ENCODE data around the gene TSSC4.

The TSSC4 gene

DNA sequence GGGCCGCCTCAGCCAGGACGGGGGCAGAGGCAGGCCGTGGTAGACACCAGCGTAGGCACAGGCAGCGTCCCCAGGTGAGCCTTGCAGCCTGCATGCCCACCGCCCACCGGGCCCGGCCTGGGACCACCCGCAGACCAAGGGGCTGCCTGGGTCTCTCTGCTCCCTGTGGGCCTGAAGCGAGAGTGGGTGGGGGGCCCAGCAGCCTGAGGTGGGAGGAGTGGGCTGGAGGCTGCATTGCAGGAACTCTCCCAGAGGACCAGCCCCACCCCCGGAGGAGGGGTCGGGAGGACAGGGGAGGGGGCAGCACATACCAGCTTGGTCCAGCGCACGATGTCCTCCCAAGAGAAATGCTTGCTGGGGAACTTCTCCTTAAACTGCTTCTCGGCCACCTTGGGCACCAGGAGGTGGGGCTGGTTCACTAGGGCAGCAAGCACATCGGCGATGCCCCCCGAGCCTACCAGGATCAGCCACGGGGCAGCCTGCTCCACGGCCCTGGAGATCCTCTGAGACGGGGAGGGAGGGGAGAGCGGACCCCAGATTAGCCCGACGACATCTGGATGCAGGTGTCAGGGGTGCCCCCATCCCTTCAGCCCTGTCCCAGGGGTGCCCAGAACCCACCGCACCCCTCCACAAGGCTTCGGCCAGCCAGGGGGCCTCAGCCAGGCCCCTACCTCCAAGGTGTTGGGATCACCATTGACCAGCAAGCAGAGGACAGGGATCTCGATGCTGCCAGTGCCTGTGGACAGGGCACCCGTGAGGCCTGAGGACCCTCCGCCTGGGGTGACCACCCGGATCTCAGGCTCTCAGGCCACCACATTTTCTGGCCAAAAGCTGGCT is 17.5 kb downstream of the TSSC4 start:
- no peak for DNase-seq (ENCODE audit: low read depth in 3 of 3)

DNA sequence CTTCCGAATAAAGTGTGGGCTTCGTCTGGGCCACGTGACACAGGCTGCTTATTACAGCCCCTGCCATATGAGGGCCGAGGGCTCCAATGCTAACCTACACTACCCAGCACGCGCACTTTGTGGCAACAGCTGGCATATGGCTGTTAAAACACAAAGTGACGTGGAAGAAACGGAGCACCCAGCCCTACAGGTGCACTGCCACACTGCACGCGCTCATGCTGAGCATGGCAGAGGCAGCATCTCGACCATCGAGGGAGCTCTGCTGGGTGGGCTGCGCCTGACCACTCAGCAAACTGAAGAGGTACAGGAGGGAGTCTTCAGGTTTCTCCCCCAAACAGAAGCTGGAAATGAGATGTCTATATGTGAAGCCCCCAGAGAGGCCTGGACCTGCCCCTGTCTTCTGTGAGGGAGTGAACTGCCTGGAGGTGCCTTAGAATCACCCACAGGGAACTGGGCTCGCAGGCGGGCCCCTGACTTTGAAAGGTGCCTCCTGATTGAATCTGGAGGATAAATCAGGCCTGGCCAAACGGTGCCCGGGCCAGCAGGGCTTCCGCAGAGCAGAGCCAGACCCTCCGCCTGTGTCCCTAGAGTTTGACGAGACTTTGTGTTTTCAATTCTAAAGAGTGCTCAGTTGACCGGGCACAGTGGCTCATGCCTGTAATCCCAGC is 18.3 kb downstream of the TSSC4 start:
- no peak for DNase-seq (ENCODE audit: low read depth in 3 of 3)

DNA sequence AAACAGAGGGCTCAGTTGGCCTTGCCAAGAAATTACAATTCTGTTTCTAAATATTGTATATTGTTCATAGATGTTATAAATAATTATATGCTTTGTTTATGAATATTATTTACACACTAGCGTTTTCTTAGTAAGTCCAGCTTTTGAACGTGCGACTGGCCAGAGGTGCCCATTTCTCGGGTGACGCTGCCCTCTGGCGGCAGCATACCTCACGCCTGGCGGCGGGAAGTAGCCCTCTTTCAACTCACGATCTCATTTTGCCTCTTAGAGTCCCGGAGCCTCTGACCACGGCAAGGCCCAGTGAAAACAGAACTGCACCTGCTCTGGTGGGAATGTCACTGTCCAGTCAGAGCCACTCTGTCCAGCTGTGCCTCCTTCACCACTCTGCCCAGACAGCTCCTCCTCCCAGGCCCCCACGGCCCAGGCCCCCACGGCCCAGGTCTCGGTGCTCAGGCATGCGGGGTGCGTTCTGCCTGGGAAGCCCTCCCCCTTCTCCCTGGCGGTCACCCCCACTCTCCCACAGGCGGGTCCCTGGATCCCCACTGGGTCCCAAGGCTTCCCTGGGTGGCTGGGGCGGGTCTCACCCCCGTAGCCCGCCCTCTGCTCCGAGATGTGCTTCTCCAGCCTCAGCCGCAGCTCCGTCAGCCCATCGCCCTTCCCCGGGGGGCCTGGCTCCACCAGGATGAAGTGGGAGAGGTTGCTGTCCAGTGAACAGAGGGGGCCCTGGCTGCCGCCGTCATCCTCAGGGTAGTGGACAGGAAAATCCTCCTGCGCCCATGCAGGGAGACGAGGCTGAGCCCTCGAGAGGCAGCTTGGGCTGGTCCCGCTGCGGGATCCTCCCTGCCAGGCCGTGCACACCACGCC is 19.3 kb downstream of the TSSC4 start:
- DNase-seq (ENCODE audit: low read depth in 3 of 3) = peak; percentile 32 to 57 (median 41)

DNA sequence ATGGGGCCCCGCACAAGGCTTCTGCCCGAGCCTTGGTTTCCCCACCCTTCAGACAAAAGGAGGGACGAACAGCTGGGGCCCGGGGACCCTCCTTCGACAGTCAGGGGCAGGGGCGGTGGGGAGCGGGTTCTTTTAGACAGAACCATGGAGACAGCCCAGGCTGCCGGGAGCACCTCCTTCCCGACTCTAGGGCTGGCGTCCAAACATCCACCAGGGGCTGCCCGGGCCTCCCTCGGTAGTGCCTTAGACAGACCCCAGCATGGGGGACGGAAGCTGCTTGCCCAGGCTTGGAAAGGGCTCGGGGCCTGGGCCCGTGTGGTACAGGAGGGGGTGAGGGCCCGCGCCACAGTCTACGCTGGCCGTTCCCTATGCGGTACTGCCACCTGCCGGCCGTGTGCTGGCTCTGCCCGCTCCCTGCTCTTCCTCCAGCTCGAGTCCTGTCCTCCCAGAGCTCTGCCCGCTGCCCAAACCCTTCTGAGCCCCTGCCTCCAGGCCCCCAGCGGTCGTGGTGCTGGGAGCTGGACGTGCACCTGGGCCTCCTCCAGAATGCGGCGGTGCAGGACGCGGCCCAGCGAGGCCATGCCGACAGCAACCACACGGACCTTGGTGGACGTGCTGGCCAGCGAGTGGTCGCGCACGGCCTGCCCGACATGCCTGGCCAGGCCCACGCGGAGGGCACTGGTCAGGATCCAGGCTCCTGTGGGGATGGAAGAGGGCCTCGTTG is 20.1 kb downstream of the TSSC4 start:
- peak in 2 of 3 donors; percentile 46 to 71 for DNase-seq (ENCODE audit: low read depth in 3 of 3)

DNA sequence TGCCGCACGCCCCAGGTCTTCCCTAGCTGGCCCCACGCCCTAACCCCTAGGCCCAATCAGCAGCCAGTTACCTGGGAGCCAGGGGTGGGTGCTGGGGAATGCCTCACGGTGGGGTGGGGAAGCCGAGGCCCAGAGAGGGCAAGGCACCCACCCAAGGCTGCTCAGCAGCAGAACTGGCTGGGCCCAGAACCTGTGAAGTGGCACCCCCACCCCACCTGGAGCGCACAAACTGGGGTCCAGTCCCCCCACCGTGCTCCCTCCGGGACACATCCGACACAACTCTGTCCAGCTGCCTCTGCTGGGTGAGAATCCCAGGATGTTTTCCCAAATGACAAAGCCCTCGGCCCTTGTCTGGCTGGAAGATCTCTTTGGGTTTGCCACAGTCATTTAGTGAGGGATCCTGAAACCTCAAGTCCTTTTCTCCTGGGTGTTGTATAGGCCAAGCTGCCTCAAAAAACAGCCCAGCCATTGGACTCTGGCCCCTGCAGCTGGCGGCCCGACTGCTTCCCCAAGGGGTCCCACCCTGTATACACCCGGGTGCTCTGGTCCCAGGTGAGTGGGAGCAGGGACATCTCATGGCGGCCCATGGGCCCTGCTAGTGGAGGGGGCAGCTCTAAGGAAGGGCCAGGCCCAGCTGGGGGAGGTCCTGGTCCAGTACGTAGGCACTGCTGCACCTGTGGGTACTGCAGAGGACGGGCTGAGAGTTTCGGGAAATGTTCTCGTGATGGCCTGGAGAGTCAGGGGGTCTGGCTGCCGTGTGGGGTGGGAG is 20.9 kb downstream of the TSSC4 start:
- no peak for DNase-seq (ENCODE audit: low read depth in 3 of 3)

DNA sequence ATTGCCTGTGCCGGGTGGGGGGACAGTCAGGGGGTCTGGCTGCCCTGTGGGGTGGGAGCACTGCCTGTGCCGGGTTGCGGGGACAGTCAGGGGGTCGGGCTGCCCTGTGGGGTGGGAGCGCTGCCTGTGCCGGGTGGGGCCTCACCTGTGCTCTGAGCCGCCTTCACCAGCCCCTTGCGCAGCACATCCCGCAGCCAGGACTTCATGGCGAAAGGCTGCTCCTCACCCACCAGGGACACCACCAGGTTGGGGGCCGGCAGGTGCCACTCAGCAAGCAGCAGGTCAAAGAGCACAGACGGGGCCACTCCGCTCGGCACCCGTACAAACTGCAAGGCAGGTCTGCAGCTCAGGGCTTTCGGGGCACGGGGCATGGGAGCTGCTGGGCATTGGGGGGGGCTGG is 21.4 kb downstream of the TSSC4 start:
- no peak for DNase-seq (ENCODE audit: low read depth in 3 of 3)

DNA sequence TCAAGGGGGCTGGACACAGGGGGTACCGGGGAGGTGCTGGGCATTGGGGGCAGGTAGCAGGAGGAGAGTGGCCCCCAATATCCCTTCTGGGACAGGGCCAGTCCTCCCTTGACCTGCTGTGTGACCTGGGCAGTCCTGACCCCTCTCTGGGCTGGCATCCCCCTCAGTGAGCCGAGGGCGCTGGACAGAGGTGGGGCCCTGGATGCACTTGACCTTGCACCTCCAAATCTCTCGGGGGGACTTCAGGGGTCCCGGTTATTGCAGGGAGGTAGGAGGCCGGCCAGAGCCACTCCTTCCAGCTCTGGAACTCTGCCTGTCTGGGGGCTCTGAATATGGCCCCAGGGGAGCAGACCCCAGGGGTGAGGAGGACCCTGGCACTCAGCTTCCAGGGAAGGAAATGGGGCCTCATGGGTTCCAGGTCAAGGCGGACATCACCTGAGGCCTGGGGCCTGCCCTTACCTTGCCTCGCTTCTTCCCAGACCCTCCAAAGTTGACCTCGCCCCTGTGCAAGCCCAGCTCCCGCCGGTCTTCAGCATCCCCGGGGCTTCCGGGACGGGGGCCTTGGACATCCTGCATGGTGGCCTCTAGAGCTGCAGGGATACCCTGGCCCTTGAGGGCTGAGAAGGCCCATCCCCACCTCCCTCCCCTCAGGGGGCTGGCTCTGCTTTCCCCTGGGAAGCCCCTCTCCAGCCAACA is 22.1 kb downstream of the TSSC4 start:
- DNase-seq (ENCODE audit: low read depth in 3 of 3) = no peak

DNA sequence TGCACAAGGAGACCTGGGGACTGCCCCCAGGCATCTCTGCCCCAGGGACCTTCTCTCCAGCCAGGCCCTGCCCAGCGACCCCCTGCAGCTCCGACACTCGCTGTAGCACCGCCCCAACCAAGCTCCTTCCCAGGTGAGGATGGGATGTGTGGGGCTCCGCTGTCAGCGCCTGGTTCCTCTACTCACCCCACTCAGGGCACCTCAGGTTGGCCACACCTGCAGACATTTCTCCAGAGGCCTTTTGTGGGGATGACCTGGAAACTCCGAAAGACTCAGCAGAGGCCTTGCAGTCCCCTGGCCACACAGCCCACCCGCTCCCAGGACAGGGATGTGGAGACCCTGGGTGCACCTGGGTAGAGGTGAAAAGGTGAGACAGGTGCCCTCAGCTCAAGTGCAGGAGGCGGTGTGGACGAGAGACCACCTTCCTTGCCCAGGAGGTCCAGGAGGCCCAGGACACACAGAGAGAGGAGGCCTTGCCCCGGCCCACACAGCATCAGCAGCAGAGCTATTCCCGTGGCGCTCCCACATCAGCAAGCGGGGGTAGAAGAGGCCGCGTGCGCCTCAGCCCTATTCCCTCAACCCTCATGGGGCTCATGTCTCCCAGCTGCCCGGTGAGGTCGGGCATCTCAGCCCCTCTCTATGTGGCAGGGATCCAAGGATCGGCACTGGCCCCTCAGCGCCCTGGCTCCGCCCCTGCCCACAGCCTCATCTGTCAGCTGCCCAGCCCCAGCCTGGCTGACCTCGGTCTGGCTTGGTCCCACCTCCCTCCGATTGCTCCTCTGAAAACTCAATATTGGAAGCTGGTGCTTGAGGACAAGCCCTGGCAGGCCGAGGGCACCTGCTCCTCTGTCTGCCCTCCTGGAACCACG is 22.8 kb downstream of the TSSC4 start:
- DNase-seq (ENCODE audit: low read depth in 3 of 3) = no peak

DNA sequence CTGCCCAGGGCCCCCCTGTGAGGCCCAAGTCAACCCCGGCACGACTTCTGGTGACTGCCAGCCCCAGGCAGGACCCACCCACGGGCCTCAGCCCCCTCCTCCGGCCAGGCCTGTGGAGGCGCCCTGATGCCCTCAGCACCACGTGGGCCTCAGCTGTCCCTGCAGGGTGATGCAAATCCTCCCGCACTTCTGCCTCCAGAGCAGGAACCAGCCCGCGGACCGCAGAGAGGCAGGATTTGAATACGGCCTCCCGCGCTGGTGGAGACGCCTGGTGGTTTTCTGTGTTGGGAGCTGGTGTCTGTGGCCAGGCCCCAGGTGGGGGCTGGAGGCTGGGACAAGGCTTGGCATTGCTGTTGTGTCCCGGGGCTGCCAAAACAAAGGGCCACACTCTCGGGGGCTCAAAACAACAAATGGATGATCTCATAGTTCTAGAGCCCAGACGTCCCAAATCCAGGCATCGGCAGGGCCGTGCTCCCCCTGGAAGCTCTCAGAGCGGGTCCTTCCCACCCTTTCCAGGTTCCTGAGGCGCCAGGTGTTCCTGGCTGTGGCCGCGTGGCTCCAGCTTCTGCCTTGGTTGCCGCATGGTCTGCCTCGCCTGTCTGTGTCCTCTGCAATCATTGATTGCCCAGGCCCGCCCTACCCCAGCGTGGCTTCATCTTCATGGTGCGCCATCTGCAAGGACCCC is 24.4 kb downstream of the TSSC4 start:
- DNase-seq (ENCODE audit: low read depth in 3 of 3) = no peak

DNA sequence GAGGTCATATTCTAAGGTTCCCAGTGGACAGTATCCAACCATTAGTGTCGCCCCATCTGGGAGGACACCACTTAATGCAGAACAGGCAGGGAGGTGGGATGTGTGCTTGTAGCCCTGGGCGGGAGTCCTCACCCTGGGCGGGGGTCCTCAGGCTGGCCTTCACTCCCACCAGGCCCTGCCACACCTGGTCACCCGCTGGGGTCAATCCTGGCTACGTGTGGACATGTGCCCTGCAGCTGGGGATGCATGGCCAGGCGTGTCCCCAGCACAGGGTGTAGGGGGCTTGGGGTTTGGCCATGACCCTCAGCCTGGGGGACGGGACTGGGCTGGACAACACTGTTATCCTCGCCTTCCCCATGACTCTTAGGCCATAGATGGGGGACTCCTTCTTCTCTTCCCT is 25.0 kb downstream of the TSSC4 start:
- no peak for DNase-seq (ENCODE audit: low read depth in 3 of 3)

DNA sequence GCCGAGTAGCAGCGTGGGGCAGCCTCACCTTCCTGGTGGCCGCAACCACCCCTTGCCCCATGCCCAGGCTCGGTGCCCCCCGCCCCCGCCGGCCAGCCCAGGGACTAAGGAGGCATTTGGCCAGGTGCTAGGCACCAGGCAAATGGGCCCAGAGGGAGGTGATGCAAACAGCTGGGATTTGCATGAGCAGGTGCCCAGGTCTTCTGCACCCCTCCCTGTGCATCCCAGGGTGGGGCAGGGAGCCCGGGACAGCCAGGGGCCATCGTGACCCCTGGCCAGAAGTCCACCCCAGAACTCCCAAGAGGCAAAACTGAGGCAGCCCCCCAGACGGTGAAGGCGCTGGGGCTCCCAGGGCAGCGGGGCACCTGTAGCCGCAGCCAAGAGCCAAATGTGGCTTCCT is 25.7 kb downstream of the TSSC4 start:
- DNase-seq (ENCODE audit: low read depth in 3 of 3) = no peak

DNA sequence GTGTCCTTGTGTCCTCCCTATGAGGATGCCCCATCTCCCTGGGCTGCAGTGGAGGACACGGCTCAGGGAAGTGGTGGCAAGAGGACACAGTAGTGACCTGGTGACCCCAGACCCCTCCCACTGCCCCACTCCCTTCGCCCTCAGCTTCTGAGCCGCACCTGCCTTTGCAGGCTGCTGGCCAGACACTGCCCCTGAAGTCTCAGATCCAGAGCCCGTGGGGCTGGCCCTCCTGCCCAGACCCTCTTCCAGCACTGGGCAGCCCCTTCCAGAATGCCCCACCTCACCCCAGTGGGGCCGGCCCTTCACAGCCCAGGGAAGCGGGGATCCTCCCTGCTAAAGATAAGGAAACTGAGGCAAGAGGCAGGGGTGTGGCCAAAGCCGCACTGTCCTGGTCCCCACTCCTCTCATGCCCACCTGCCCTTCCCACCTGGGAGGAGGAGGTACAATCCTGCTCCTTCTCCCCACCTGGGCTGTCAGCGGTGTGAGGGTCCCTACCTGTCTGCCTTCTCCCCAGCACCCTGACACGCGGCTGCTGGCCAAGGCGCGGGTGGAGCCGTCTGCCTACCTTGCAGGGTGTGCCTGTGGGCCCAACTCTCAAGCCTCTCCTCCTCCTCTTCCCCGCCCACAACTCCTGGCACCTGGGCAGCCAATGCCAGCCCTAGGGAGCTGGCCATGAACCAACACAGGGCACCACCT is 26.4 kb downstream of the TSSC4 start:
- DNase-seq (ENCODE audit: low read depth in 3 of 3) = no peak

DNA sequence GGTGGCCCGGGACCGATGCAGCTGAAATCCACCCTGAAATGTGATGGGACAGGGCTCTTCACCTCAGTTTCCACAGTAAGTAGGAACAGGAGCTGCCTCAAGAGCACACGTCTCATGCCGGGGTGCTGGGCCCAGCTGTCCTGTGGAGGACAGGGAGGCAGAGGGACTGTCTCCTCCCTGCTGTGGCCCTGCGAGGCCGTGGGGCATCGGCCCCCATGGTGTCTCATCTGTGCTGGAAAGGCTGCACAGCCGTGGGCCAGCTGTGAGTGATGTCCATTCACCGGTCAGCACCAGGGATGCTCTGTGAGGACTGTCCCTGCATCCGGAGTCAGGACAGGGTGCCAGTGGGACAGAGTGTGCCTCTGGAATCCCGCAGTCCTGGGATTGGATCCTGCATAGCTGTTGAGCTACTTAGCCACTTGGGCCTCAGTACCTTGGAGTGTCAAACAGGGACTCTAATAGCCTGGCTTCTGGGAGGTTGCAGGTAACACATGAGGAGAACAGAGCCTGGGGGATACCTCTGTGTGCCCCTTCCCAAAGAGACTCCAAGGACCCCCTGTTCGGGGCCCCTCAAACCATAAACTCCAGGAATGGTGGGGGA is 27.3 kb downstream of the TSSC4 start:
- DNase-seq (ENCODE audit: low read depth in 3 of 3) = no peak

DNA sequence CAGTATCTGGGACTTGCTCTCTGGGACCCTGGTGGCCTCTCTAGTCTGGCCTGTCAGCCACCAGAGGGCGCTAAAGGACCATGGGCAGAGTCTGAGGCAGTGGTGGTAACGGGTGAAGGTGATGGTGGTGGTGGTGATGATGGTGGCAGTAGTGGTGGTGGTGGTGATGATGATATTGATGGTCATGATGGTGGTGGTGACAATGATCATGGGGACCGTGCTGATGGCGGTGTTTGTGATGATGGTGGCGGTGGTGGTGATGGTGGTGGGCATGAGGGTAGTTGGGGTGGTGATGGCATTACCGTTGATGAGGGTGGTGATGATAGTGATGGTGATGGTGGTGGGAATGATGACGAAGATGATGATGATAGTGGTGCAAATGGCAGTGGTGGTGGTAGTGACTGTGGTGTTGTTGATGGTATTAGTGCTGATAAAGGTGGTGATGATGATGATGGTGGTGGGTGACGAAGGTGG is 27.8 kb downstream of the TSSC4 start:
- DNase-seq (ENCODE audit: low read depth in 3 of 3) = peak; percentile 72 to 86 (median 82)

DNA sequence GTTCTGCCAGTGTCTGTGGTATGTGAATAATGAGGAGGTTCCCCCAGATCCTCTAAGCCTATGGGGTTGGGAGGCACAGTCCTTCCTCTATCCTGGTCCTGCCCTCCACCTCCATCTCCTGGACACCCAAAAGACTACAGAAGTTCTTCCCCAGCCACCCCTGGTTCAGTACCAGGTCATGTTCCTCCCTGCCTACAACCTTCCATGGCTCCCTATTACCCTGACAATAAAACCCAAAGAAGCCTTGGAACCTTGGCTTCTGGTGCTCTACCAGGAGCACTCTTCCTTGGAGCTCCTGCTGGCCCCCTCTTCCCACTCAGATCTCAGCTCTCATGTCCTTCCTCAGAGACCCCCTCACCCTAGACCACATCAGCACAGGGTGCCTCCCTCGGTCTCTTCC is 30.8 kb downstream of the TSSC4 start:
- DNase-seq (ENCODE audit: low read depth in 3 of 3) = no peak

DNA sequence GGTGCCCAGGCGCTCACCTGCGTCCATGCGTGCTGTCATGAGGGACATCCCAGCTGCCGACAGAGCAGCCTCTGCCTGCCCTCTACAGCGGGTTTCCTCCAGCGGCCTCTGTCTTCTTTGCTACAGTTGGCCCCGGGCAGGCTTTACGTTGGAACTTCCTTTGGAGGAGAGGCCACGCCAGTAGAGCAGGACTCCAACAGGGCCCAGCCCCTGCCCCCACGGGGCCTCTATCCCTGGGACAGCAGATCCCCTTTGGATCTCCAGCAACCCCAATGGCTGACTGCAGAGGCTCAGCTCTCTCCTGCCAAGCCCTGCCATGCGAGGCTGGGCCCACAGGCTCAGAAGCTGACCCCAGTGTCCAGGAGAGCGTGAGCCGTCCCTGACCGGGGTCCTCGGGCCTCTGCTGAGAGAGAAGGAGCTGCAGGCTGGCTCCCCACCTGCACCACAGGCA is 31.6 kb downstream of the TSSC4 start:
- DNase-seq (ENCODE audit: low read depth in 3 of 3) = no peak

DNA sequence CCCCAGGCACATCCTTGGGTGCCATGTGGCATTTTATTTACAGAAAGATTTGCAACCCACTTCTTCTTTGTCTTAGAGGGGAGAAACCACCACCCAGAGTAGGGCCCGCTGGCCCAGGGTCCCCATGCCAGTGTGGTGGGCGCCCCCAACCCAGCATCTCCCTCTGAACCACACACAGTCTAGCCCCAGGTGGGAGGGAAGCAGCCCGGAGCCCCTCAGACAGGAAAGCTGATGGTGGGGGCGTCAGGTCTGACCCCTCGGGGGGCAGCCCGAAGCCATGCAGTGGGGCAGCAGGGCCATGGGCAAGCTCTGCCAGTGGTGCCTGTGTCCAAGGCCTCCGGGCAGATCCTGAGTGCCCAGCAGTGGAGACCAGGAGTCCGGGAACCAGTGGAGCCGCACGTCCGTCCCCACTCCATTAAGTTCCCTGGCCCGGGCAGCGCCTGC is 32.1 kb downstream of the TSSC4 start:
- DNase-seq (ENCODE audit: low read depth in 3 of 3) = no peak
